PFSK-1 (cell line): ENCODE results near the gene OR7A5.
"Not testable (repeated sequence)": the region's sequence is repeated elsewhere in the genome, so short reads cannot be mapped to it uniquely, and the experiment has no call there.

Experiments
- FOXP2 ChIP-seq: optimal IDR thresholded peaks from 2 replicates; pipeline ENCODE3; 2011; ENCODE audit warnings: borderline replicate concordance, control low read depth, inconsistent platforms; ENCODE audit not compliant: insufficient read depth; ENCODE audit errors: extremely low read length, extremely low read depth
- POLR2AphosphoS5 ChIP-seq: IDR thresholded peaks from 2 replicates; pipeline ENCODE4 v1.6.1; 2012; ENCODE audit warnings: low read depth, mild to moderate bottlenecking, control low read depth, low read length, moderate library complexity
- SIN3A ChIP-seq: IDR thresholded peaks from 2 replicates; pipeline ENCODE4 v1.6.1; 2012; ENCODE audit warnings: mild to moderate bottlenecking, low read length, moderate library complexity, borderline replicate concordance; ENCODE audit not compliant: insufficient read depth
- TAF1 ChIP-seq: IDR thresholded peaks from 2 replicates; pipeline ENCODE4 v1.6.1; 2012; ENCODE audit warnings: low read length, control low read depth, borderline replicate concordance; ENCODE audit not compliant: insufficient read depth
- TF ChIP-seq, protein P1 (sequence below), 2 experiments: IDR thresholded peaks; 2 replicates each; pipeline versions ENCODE4 v1.6.1 to v1.8.0; 2011 to 2012; ENCODE audit warnings: low read depth in 2 of 2, low read length in 2 of 2, control low read depth in 1 of 2, inconsistent platforms in 1 of 2, mild to moderate bottlenecking in 1 of 2, moderate library complexity in 1 of 2; ENCODE audit not compliant: insufficient read depth in 1 of 2

The OR7A5 gene

DNA sequence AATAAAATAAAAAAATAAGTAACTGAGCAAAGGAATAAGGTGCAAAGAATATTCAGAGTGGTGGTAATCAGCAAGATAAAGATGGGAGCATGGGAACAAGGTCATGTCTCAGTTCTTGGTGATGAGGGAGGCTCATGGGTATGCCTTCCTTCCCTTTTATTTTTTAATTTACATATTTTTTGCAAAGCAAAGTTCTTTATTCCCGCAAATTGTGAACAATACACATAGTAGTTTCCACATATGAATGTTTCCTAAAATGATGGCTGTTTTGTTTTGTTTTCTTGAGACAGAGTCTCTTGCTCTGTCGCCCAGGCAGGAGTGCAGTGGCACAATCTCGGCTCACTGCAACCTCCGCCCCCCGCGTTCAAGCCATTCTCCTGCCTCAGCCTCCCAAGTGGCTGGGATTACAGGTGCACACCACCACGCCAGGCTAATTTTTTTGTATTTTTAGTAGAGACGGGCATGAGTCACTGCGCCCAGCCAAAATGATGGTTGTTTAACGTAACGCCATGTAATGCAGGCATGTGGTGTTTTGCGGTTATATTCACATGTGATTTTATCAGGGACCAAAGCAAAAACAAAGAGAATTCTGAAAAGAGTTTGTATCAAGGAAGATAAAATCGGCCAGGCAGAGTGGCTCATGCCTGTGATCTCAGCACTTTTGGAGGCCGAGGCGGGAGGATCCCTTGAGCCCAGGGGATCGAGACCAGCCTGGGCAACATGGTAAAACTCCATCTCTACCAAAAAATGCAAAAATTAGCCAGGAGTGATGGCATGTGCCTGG, 52.2 kb downstream of the OR7A5 start:
- TF ChIP-seq, protein P1, sequence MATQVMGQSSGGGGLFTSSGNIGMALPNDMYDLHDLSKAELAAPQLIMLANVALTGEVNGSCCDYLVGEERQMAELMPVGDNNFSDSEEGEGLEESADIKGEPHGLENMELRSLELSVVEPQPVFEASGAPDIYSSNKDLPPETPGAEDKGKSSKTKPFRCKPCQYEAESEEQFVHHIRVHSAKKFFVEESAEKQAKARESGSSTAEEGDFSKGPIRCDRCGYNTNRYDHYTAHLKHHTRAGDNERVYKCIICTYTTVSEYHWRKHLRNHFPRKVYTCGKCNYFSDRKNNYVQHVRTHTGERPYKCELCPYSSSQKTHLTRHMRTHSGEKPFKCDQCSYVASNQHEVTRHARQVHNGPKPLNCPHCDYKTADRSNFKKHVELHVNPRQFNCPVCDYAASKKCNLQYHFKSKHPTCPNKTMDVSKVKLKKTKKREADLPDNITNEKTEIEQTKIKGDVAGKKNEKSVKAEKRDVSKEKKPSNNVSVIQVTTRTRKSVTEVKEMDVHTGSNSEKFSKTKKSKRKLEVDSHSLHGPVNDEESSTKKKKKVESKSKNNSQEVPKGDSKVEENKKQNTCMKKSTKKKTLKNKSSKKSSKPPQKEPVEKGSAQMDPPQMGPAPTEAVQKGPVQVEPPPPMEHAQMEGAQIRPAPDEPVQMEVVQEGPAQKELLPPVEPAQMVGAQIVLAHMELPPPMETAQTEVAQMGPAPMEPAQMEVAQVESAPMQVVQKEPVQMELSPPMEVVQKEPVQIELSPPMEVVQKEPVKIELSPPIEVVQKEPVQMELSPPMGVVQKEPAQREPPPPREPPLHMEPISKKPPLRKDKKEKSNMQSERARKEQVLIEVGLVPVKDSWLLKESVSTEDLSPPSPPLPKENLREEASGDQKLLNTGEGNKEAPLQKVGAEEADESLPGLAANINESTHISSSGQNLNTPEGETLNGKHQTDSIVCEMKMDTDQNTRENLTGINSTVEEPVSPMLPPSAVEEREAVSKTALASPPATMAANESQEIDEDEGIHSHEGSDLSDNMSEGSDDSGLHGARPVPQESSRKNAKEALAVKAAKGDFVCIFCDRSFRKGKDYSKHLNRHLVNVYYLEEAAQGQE (IDR thresholded peaks at IDR 0.05; ENCODE audit: insufficient read depth in 1 of 2, low read depth in 2 of 2, low read length in 2 of 2): no peak

DNA sequence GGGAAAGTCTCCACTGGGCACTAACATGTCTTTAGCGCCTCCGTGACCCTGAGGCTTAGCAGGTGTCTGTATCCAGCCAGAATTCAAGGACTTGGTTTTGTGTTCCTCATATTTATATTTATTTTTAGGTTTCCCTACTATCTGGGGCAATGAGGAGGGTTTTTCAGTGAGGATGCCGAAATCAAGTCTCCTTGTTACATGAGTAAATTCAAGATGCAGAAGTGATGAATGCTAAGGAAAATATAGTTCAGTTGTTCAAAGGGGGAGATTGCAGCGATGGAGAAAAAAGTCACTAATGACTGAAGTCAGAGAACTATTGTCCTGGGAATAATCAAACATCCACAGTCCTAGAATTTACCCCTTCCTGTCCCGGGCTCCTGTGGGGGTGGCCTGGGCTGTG, 55.8 kb downstream of the OR7A5 start:
- TF ChIP-seq FOXP2 (no peak), POLR2AphosphoS5 (no peak), TAF1 (no peak), SIN3A (no peak)
- TF ChIP-seq, protein P1 (IDR thresholded peaks at IDR 0.05; ENCODE audit: insufficient read depth in 1 of 2, low read depth in 2 of 2, low read length in 2 of 2): no peak

DNA sequence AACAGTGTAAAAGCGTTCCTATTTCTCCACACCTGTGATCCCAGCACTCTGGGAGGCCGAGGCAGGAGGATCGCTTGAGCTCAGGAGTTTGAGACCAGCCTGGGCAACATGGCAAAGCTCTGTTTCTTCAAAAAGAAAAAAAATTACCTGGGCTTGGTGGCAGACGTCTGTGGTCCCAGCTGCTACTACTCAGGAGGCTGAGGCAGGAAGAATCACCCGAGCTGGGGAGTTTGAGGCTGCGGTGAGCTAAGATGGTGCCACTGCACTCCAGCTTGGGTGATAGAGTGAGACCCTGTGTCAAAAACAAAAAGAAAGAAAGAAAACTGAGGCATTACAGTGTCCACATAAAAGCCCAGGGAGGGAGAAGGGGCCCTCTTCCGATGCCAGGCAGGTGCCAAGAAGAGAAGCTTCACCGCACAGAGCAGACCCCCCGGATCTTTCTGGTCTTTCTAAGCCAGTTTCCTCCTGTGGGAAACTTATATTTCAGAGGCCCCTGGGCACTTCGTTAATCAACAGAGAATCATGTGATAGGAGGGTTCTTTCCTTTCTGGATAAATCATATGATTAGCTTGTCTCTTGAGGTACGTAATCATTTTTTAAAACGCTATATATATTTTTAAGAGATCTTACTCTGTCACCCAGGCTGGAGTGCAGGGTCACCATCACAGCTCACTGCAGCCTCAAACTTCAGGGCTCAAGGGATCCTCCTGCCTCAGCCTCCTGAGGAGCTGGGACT, 56.7 kb downstream of the OR7A5 start, which contains the start of gene ADGRE2:
ADGRE2 (minus strand) TSS at position 451 of the 736 bp plus-strand sequence. CDS start 1,804 bp downstream, outside the sequence.
- TF ChIP-seq FOXP2, POLR2AphosphoS5: not testable (repeated sequence)
- TF ChIP-seq, protein P1 (IDR thresholded peaks at IDR 0.05; ENCODE audit: insufficient read depth in 1 of 2, low read depth in 2 of 2, low read length in 2 of 2): not testable (repeated sequence)
